K562 (cell line): ENCODE data around the gene HHLA2. TPM values are rescaled to one million over a fixed set of nuclear protein-coding genes. Genes with fewer than 3 reads are reported as not detected.

Experiments
- ATAC-seq: fragments of 200-7000 bp; cut with Tn5 transposase; 3 replicates; pipeline ENCODE4 v1.9.1; 2020; ENCODE audit warnings: moderate library complexity
- BruUV-seq: library from RNA; stranded (reverse); fragments of 400-500 nt; replicated peaks from 2 replicates; lab custom pipeline; 2021; lab: Mats Ljungman, UMichigan
- CTCF ChIA-PET: fragments of 300-600 bp; formaldehyde crosslinking; extraction: SDS; loops from one replicate; lab custom pipeline; 2021; ENCODE audit warnings: low intra/inter-chr PET ratio; lab: Yijun Ruan, JAX
- POLR2A ChIA-PET: fragments of 300-600, 350-650 bp; sonication (Branson Sonifier 250); formaldehyde crosslinking; extraction: SDS; loops from one replicate; lab custom pipeline; 2021; ENCODE audit warnings: antibody characterized with exemption, inconsistent platforms; lab: Yijun Ruan, JAX
- DNase-seq, 4 experiments: peaks; one replicate each; pipeline versions ENCODE4 v3.0.0 to v3.0.0-alpha.2; 2011 to 2018; ENCODE audit warnings: low spot score in 3 of 4, mixed read lengths in 3 of 4; ENCODE audit errors: extremely low read depth in 1 of 4
- FAIRE-seq: peaks from 2 replicates; lab custom pipeline; 2011; peaks lifted over from hg19 to GRCh38; lab: Jason Lieb, UNC
- H2AFZ ChIP-seq: 2 replicates; pipeline ENCODE4 v1.6.0; 2011; ENCODE audit warnings: low read depth, low read length, control low read depth, inconsistent platforms
- H3K27ac ChIP-seq: fragments of 200-600 bp; 3 replicates; pipeline ENCODE4 v1.8.0; 2011; ENCODE audit warnings: low read depth, mild to moderate bottlenecking, control low read depth, inconsistent platforms, low read length, moderate library complexity, mixed read lengths; ENCODE audit errors: extremely low read depth
- H3K27me3 ChIP-seq, 2 experiments: fragments of 300-600 bp in 1 of 2; 2 replicates in 1 of 2; 3 replicates in 1 of 2; pipeline versions ENCODE4 v1.6.0 to v1.8.0; 2011; ENCODE audit warnings: inconsistent platforms in 2 of 2, low read length in 2 of 2, mild to moderate bottlenecking in 1 of 2, mixed read lengths in 1 of 2, moderate library complexity in 1 of 2; ENCODE audit not compliant: control insufficient read depth in 2 of 2, insufficient read depth in 2 of 2
- H3K36me3 ChIP-seq: fragments of 300-600 bp; 3 replicates; pipeline ENCODE4 v1.8.0; 2011; ENCODE audit warnings: mild to moderate bottlenecking, low read length, inconsistent platforms; ENCODE audit not compliant: control insufficient read depth, insufficient read depth
- H3K4me1 ChIP-seq, 2 experiments: fragments of 200-600 bp in 1 of 2; replicated peaks in 1 of 2; 2 replicates in 1 of 2; 3 replicates in 1 of 2; pipeline versions ENCODE4 v1.5.1 to v1.8.0; 2011; ENCODE audit warnings: inconsistent platforms in 2 of 2, low read length in 2 of 2, mild to moderate bottlenecking in 1 of 2, mixed read lengths in 1 of 2, moderate library complexity in 1 of 2; ENCODE audit not compliant: control insufficient read depth in 2 of 2, insufficient read depth in 2 of 2
- H3K4me2 ChIP-seq: 2 replicates; pipeline ENCODE4 v1.6.1; 2011; ENCODE audit warnings: low read length, control low read depth, inconsistent platforms, mixed read lengths; ENCODE audit not compliant: insufficient read depth
- H3K4me3 ChIP-seq: fragments of 200-600 bp; sonication (generic), shearing (Covaris generic); 2 replicates; pipeline ENCODE4 v1.5.1; 2016; ENCODE audit warnings: control low read depth, inconsistent platforms
- H3K79me2 ChIP-seq: fragments of 200-600 bp; 3 replicates; pipeline ENCODE4 v1.8.0; 2011; ENCODE audit warnings: low read length, inconsistent platforms; ENCODE audit not compliant: control insufficient read depth, insufficient read depth
- H3K9ac ChIP-seq, 2 experiments: 2 replicates each; pipeline versions ENCODE4 v1.6.0 to v1.6.1; 2011; ENCODE audit warnings: low read depth in 2 of 2, low read length in 2 of 2, control low read depth in 1 of 2, inconsistent platforms in 1 of 2, mild to moderate bottlenecking in 1 of 2, mixed read lengths in 1 of 2; ENCODE audit not compliant: insufficient read depth in 1 of 2
- H3K9me1 ChIP-seq: one replicate; pipeline ENCODE4 v1.6.0; 2011; ENCODE audit warnings: inconsistent platforms, mild to moderate bottlenecking, low read length, moderate library complexity; ENCODE audit not compliant: control insufficient read depth, insufficient read depth
- H3K9me3 ChIP-seq: replicated peaks from 2 replicates; pipeline ENCODE4 v1.5.1; 2011; ENCODE audit warnings: low read depth, low read length, inconsistent platforms; ENCODE audit not compliant: control insufficient read depth, insufficient read depth
- H4K20me1 ChIP-seq: replicated peaks from 2 replicates; pipeline ENCODE4 v1.6.1; 2011; ENCODE audit warnings: low read length, inconsistent platforms, mixed read lengths; ENCODE audit not compliant: control insufficient read depth, insufficient read depth
- E4F1 ChIP-seq: fragments of 250-450 bp; sonication (Bioruptor Pico); IDR thresholded peaks from 2 replicates; pipeline ENCODE4 v1.5.0; 2021; ENCODE audit warnings: mild to moderate bottlenecking, borderline replicate concordance
- EP400 ChIP-seq: fragments of 450-650 bp; IDR thresholded peaks from 2 replicates; pipeline ENCODE4 v1.6.1; 2017; ENCODE audit warnings: antibody characterized with exemption, mild to moderate bottlenecking, moderate library complexity
- ETS1 ChIP-seq: conservative IDR thresholded peaks from 2 replicates; pipeline ENCODE4 v1.6.1; 2011; ENCODE audit warnings: low read depth, mild to moderate bottlenecking, low read length; ENCODE audit not compliant: control insufficient read depth
- FOXJ3 ChIP-seq: sonication (generic); formaldehyde crosslinking; IDR thresholded peaks from 2 replicates; pipeline ENCODE4 v1.4.0; 2020; ENCODE audit warnings: mild to moderate bottlenecking, missing genetic modification reagents
- ZNF175 ChIP-seq: fragments of 200-800 bp; sonication (Bioruptor generic); IDR thresholded peaks from 2 replicates; pipeline ENCODE4 v1.6.1; 2016; ENCODE audit warnings: low read depth, mild to moderate bottlenecking, missing genetic modification characterization, missing compliant biosample characterization
- ZNF24 ChIP-seq: fragments of 450-650 bp; IDR thresholded peaks from 2 replicates; pipeline ENCODE4 v1.6.1; 2016
- WGBS: fragments of 100-300 bp; shearing (Covaris generic); methylation state at CpG from one replicate; pipeline ENCODE4 v1.1.6; 2016; ENCODE audit warnings: low coverage, mixed read lengths; ENCODE audit not compliant: insufficient coverage; ENCODE audit errors: missing lambda C conversion rate; 5-methylcytosine and 5-hydroxymethylcytosine counted together
- in situ Hi-C: fragments of 300-500 bp; cut with MboI; formaldehyde crosslinking; loops from 4 replicates; pipeline ENCODE4 v1.15.0; 2018; ENCODE audit warnings: inconsistent platforms, mixed read lengths
- intact Hi-C: fragments of 100-400 bp; cut with micrococcal nuclease; formaldehyde crosslinking; loops from 2 replicates; pipeline ENCODE4 v1.14.2; 2022
- polyA plus RNA-seq, 8 experiments: library from polyadenylated mRNA; depleted of rRNA in 4 of 8; stranded (reverse) in 5 of 8; unstranded in 3 of 8; fragments of >200 nt; fragmentation: Nextera tagmentation in 2 of 8; fragmentation: Illumina TruSeq in 1 of 8; extraction: Ambion mirVana in 2 of 8; extraction: Trizol in 1 of 8; gene quantifications; 2 replicates each; pipeline versions ENCODE4 v1.2.1 to v1.2.3, GENCODE V29; 2011 to 2014; ENCODE audit warnings: inconsistent platforms in 1 of 8, missing spikeins in 1 of 8
- total RNA-seq, 7 experiments: library from RNA; depleted of rRNA in 6 of 7; stranded (reverse); fragments of >200 nt in 6 of 7; fragmentation: Illumina TruSeq in 2 of 7; extraction: Trizol in 2 of 7; gene quantifications; 2 replicates each; pipeline versions ENCODE4 v1.2.1 to v1.2.3, GENCODE V29; 2011 to 2021; ENCODE audit warnings: low replicate concordance in 1 of 7

The HHLA2 gene
- total and polyA plus RNA-seq, 9 of the 15 experiments (the other 6 are each of a cell fraction or from before 2014, with no cell fraction given) = 0.04 TPM; not detected in 7

GRCh38 chr3:108410531-108410984 lies 114.2 kb downstream of the HHLA2 start:
- DNase-seq = no peak
- POLR2A ChIA-PET = interaction anchor here (0.6 kb wide), 2 partner anchors 11 to 392 kb away, joined by 3 read pairs; no protein-coding TSS in a partner anchor

GRCh38 chr3:108412121-108412750 lies 115.9 kb downstream of the HHLA2 start:
- no peaks in the 10 kb centered on the region for H3K9me1 ChIP-seq
- POLR2A ChIA-PET = no interaction called here
- no peak overlapping the region for H3K9ac ChIP-seq
- DNase-seq (no peak), ATAC-seq (no peak), FAIRE-seq (no peak)
- no peak overlapping the region for H3K27ac ChIP-seq
- 6% methylated on average over 6 of the region's 6 CpGs for WGBS
- CTCF ChIA-PET = no interaction called here
- H3K79me2 ChIP-seq = no peaks in the 10 kb centered on the region
- no TSS peak for BruUV-seq
- H3K4me3 ChIP-seq = no peak overlapping the region
- no peaks in the 10 kb centered on the region for H3K9me3 ChIP-seq
- H3K4me2 ChIP-seq = no peak overlapping the region
- no peak overlapping the region for H2AFZ ChIP-seq
- in situ Hi-C loops = no loop called here
- intact Hi-C loops = no loop called here
- no peaks in the 10 kb centered on the region for H3K36me3 ChIP-seq
- no peaks in the 10 kb centered on the region for H4K20me1 ChIP-seq
- no peaks in the 10 kb centered on the region for H3K4me1 ChIP-seq
- no peaks in the 10 kb centered on the region; a peak in 1 of 5 replicates for H3K27me3 ChIP-seq
- TF ChIP-seq ETS1 (no peak), FOXJ3 (CRISPR knock-in tag) (no peak), ZNF24 (no peak), E4F1 (CRISPR knock-in tag) (no peak), EP400 (no peak)

More at GRCh38 chr3:108410531-108410984, 114.2 kb downstream of the HHLA2 start:
- Histone ChIP-seq H4K20me1 (no peaks in the 10 kb centered on the region), H3K27me3 (no peaks in the 10 kb centered on the region; a peak in 1 of 5 replicates), H3K9me3 (no peaks in the 10 kb centered on the region), H2AFZ (no peak overlapping the region), H3K4me3 (no peak overlapping the region), H3K9me1 (no peaks in the 10 kb centered on the region), H3K79me2 (no peaks in the 10 kb centered on the region), H3K9ac (no peak overlapping the region), H3K4me2 (no peak overlapping the region), H3K4me1 (no peaks in the 10 kb centered on the region), H3K27ac (no peak overlapping the region), H3K36me3 (no peaks in the 10 kb centered on the region)
- CTCF ChIA-PET = no interaction called here
- ATAC-seq (no peak), FAIRE-seq (no peak)
- WGBS = 5% methylated on average over 9 of the region's 11 CpGs
- no TSS peak for BruUV-seq
- intact Hi-C loops (no loop called here), in situ Hi-C loops (no loop called here)
- no peak for TF ChIP-seq ZNF175
